ENCODE results near the gene SMTN. TPM values are rescaled to one million over a fixed set of nuclear protein-coding genes. Genes with fewer than 3 reads are reported as not detected.

Gene SMTN
- total and polyA plus RNA-seq, 10 of the 15 experiments (the other 5 are each of a cell fraction or from before 2014, with no cell fraction given): 0.92 to 21.9 (median 4.8) TPM

DNA sequence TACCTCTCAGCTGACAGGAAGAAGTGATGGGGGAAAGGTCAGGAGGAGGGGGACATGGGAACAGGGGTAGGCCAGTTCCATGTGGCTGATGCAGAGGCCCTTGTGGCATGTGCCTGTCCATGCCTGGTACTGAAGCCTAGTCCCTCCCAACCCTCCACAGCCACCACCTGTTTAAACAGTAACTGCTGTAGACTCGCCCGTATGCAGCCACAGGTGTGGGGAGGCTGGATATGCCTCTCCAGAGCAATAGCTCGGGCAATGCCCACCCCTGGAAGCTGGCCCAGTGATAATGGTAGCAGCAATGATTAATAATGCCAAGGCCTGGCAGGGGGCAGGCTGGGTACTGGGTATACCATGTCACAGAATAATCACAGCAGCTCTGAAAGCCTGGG, 2.3 kb downstream of the SMTN start:
- Histone ChIP-seq H3K4me3 (peak overlapping the region; percentile 90), H3K4me2 (ENCODE audit: control insufficient read depth, insufficient read depth) (peak overlapping the region; percentile 75), H3K36me3 (ENCODE audit: control insufficient read depth in 2 of 2, insufficient read depth in 2 of 2, low read length in 1 of 2) (no peaks in the 10 kb centered on the region), H3K9me3 (replicated peaks; ENCODE audit: control insufficient read depth, insufficient read depth, low read length) (no peaks in the 10 kb centered on the region), H2AFZ (ENCODE audit: control insufficient read depth, low read depth, low read length) (no peak overlapping the region), H3K27me3 (replicated peaks in 1 of 2; ENCODE audit: control insufficient read depth in 2 of 2, insufficient read depth in 2 of 2, low read length in 1 of 2) (no peaks in the 10 kb centered on the region), H3K9ac (ENCODE audit: control insufficient read depth, insufficient read depth, low read length) (no peak overlapping the region), H3K4me1 (ENCODE audit: control insufficient read depth, insufficient read depth, low read length) (peaks cover 28% of the 10 kb centered on the region), H3K27ac (ENCODE audit: control insufficient read depth, insufficient read depth) (no peak overlapping the region; the same call in 1 of the 2 replicates), H4K20me1 (ENCODE audit: control insufficient read depth, insufficient read depth) (no peaks in the 10 kb centered on the region), H3K79me2 (ENCODE audit: control insufficient read depth, insufficient read depth, low read length) (peaks cover 11% of the 10 kb centered on the region)
- in situ Hi-C loops (cut with MboI): loop anchor here (5.0 kb wide), 1 partner anchor 116 kb away; the partner anchor contains the start of genes MORC2 and TUG1
- TF ChIP-seq NR2C1 (IDR thresholded peaks at IDR 0.05) (no peak), RBBP5 (conservative IDR thresholded peaks at IDR 0.05) (no peak), CBX3 (IDR thresholded peaks at IDR 0.05; ENCODE audit: borderline replicate concordance, low read depth) (no peak), ZBTB40 (IDR thresholded peaks at IDR 0.05; ENCODE audit: borderline replicate concordance) (no peak), PBX3 (IDR thresholded peaks at IDR 0.05; ENCODE audit: insufficient replicate concordance, low read depth, low read length) (no peak), SRF (IDR thresholded peaks at IDR 0.05; ENCODE audit: low read depth in 2 of 2, low read length in 2 of 2) (no peak), RFX5 (IDR thresholded peaks at IDR 0.05; ENCODE audit: low read depth, low read length) (no peak), CREM (IDR thresholded peaks at IDR 0.05; ENCODE audit: low read depth) (no peak), HDAC6 (IDR thresholded peaks at IDR 0.05; ENCODE audit: unreplicated experiment) (no peak), BACH1 (IDR thresholded peaks at IDR 0.05; ENCODE audit: borderline replicate concordance) (no peak), BHLHE40 (IDR thresholded peaks at IDR 0.05; ENCODE audit: borderline replicate concordance in 1 of 2, low read depth in 2 of 2, low read length in 1 of 2) (no peak), SMC3 (IDR thresholded peaks at IDR 0.05; ENCODE audit: borderline replicate concordance, low read length) (no peak)
- TF ChIP-seq, protein P1, sequence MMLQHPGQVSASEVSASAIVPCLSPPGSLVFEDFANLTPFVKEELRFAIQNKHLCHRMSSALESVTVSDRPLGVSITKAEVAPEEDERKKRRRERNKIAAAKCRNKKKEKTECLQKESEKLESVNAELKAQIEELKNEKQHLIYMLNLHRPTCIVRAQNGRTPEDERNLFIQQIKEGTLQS (IDR thresholded peaks at IDR 0.05; ENCODE audit: borderline replicate concordance, extremely low read depth, low read depth, low read length): no peak
- ChIA-PET POLR2A (interaction anchor here (0.9 to 2.6 kb wide), 7 partner anchors 11 to 492 kb away, joined by 3 to 7 read pairs (median 5); partner anchors contain the start of genes PES1 and TUG1), CTCF (interaction anchor here (0.6 to 7.9 kb wide), 18 partner anchors 19 to 450 kb away, joined by 3 to 59 read pairs (median 5); partner anchors contain the start of genes MORC2, SELENOM and TUG1), SMC1A (ENCODE audit: uncharacterized antibody, unreplicated experiment) (interaction anchor here (0.5 to 2.4 kb wide), 9 partner anchors 10 to 448 kb away, joined by 3 to 8 read pairs (median 4); partner anchors contain the start of genes SLC35E4 and TUG1), RAD21 (ENCODE audit: unreplicated experiment) (interaction anchor here (1.0 to 3.9 kb wide), 9 partner anchors 11 to 448 kb away, joined by 3 to 34 read pairs (median 4); partner anchors contain the start of genes MORC2 and TUG1)
- no TSS peak for BruUV-seq (replicated peaks)
- intact Hi-C loops (cut with micrococcal nuclease; ENCODE audit: unreplicated experiment): loop anchor here (1.0 to 10.0 kb wide), 5 partner anchors 111 to 449 kb away; partner anchors contain the start of genes PIK3IP1 and SLC35E4
- no peak for DNase-seq (ENCODE audit: low read depth, low spot score)
- no peak for ATAC-seq
- no peak for FAIRE-seq
- 89% methylated on average over 3 of the region's 3 CpGs for WGBS (ENCODE audit: insufficient coverage, insufficient replicate concordance, low lambda C conversion rate, missing lambda C conversion rate)
